Stimulated activated CD8-positive, alpha-beta memory T cell treated with anti-CD3 and anti-CD28 coated beads, Interleukin-15, amount 100 ng/mL, for 24 hours (primary cell): ENCODE measurements around the gene DLGAP4.
A peak's percentile ranks its signal among the peaks of the same experiment; 100 is the strongest.
"Not testable (repeated sequence)": the region's sequence is repeated elsewhere in the genome, so short reads cannot be mapped to it uniquely, and the experiment has no call there.

ENCODE experiments used
- DNase-seq: peaks from one replicate; pipeline ENCODE4 v3.0.0-alpha.2; 2020; ENCODE audit warnings: low read depth

Gene DLGAP4

DNA sequence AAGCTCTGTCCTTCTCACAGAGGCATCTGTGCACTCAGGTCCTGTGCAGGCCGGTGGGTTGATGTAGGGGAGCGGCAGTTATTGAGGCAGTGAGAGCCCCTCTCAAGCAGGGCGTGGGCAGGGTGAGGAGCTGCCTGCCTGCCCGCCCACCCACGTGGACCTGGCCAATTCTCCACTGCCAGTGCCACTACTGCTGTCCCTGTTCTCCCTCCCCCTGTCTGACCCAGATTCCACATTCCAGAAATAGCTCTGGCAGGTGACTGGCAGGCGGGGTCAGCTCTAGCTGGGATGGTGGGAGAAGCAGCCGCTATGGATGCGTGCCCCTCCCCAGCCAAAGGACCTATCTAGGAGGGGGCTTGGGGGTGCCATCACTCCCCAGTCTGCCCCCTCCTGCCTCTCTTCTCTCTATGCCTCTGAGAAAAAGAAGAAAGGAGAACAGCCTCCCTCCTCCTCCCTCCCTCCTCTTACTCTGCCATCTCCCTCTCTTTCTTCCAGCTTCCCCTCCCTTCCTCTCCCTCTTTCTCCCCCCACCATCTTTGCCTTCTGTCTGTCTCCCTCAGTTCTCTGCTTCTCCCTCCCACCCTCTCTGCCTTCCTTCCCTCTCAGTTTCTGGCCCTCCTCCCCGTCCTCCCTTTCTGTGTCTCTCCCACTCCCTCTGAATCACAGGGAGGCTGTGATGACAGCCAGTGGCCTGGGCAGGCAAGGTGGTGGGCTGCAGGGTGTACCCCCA lies 148.7 kb downstream of the DLGAP4 start:
- no peak for DNase-seq

DNA sequence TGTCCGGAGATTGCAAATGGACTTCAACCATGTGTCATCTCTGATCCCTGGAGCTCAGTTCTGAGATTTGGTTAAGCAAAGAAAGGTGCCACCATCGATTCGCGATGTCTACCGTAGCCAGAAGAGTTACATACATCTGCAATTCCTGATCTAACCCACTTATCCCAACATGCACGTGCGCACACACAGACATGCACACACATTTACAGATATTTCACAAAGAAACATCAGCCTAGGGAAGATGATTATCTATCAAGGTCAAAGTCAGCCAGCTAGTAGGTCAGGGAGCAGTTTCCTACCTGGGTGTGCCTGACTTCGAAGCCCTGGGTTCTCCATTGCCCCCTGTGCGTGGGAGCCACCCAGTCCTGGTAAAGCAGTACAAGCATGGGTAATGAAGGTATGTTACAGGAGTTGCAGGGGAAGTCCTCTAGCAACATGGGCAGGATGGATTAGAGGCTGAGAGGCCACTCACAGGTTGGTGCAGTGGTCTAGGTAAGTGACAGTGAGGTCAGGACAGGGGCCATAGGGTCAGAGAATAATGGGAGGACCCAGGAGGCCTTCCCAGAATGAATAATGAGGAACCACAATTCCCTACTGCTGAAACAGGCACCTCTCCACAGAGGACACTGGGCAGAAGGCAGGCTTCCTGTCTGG lies 150.0 kb downstream of the DLGAP4 start:
- DNase-seq, result no peak

DNA sequence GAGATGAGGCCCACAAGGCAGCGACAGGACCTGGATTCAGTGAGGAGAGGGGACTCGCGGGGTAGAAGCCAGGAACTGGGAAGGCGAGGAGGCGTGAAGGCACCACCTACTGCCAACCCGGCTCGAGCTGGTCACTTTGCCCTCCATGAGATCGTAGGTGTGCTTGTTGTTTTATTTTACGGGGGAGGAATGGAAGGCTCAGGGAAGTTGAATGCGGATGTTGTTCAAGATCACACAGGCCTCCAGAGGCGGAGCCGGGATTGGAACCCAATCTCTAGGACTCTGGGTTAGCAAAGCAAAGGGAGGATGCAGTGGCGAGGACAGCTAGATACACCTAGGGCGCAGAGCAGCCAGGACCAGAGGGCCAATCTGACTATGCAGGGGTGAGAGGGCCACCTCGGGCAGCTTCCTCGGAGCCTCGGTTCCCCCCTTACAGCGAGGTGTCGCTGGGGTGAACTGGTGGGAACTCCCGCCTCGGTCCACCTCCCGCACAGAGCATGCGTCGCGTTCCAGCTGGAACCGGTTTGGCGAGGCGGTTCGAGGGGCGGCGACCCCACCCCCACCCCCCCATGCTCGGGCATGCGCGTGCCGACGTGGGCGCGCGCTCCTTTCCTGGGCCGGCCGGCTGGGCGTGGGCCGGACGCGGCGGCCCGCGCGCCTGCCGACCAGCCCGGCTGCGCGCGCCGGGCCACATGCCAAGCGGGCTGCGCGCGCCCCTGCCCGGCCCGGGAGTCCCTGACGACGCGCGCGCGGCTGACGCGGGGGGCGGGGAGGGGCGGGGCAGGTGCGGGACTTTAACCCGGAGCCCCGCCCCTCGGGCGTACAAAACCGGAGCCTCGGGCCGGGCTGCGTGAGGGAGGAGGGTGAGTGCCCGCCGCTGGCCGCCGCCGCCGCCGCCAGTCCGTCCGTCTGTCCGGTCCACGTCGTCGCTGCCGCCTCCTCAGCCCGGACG lies 154.8 kb downstream of the DLGAP4 start:
- peak; percentile 73 for DNase-seq

DNA sequence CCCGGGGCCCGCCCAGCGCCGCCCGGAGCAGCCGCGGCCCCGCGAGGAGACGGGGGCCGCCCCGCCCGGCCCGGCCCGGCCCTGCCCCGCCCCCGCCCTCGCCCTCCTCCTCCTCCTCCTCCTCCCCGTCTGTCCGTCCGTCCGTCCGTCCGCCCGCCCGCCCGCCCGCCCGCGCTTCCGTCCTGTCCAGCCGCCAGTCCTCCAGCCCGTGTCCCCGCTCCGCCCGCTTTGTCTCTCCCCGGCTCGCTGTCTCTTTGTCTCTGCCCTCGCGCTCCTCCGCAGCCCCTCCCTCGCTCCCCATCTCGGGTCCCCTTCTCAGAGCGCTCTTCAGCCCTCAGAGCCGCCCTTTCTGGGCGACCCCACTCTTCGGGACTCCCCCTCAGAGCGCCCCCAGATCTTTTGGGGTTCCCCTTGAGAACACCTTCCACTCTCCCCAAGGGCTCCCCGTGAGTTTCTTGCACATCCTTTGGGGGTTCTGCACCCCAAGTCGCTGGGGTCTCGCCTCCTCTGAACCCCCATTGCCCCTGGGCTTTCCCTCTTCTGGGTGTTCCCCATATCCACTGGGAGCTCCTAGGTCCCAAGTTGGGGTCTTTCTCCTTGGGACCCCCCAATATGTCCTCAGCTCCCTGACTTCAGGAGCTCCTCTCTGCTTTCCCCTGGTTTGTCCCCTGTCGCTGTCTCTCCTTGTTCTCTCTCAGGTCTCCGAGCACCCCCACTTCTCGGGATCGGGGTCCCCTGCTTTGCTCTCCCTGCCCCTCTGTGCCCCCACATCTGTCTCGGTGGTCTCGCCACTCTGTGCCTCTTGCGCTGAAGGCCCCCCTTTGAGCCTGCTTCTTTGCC lies 155.7 kb downstream of the DLGAP4 start:
- no peak for DNase-seq

DNA sequence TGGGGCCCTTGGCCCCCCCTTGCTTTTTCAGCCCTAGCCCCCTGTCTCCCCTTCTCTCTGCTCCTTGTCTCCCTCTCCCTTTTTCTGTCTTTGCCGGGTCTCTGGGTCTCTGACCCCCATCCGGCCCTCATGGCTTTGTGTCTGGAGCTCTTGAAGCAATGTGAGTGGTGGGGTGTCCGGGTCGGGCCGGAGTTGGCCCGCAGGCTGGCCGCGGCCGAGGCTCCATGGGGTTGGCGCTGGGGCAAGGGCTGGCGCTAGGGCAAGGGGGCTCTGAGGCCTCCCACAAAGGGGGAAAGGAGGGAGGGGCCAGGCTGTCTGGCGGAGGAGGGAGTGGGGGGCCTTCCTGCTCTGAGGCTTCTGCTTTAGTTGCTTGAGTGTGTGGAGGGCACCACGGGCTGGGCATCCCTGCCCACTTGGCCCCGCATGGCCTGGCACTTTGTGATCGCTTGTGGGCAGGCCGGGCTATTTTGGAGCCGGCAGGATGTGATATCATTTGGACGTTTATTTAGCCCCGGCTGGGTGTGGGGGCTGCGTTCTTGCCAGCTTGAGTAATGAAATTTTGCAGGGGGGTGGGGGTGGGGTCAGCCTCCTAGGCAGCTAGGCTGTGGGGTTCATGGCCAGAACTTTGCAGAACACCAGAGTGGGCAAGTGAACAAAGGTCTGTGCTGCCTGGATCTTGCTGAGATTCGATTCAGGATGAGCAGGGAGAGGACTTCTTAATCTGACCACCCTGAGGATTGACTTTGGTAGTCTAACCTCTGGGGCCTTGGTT lies 156.5 kb downstream of the DLGAP4 start:
- no peak for DNase-seq

DNA sequence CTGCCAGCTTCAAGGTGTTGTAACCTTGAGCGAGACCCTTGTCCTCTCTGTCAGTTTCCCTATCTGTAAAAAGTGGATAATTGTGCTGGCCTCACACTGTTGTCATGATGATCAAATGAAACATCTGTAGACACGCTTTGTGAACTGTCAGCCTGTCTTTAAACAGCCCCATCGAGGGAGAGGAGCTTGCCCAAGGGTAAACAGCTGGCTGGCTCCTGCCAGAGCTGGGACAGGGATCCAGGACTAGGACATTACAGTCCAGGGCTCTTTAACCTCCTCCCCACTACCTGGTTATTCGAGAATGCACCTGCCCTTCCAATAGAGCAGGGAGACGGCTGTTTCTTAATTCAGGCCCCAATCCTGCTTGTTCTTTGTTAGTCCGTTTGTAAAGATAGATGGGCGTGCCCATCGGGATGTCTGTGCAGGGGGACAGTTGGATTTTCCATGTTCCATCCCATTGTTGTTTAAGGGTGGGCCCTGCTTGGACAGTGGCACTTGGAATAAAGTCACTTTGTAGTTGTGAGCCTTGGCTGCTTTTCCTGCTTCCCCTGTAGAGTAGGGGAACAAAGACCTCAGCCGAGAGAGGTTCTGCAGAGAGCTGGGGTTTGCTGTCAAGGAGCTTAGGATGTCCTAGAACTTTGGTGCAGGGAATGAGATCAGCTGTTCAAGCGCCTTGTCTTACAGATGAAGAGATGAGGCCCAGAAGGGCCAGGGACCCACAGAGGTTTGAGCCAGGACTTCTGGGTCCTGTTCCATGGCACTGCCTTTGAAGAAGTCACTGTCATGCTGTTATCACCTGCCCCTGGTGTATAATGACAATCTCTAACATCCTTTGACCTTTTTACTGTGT lies 157.3 kb downstream of the DLGAP4 start:
- DNase-seq, result no peak

DNA sequence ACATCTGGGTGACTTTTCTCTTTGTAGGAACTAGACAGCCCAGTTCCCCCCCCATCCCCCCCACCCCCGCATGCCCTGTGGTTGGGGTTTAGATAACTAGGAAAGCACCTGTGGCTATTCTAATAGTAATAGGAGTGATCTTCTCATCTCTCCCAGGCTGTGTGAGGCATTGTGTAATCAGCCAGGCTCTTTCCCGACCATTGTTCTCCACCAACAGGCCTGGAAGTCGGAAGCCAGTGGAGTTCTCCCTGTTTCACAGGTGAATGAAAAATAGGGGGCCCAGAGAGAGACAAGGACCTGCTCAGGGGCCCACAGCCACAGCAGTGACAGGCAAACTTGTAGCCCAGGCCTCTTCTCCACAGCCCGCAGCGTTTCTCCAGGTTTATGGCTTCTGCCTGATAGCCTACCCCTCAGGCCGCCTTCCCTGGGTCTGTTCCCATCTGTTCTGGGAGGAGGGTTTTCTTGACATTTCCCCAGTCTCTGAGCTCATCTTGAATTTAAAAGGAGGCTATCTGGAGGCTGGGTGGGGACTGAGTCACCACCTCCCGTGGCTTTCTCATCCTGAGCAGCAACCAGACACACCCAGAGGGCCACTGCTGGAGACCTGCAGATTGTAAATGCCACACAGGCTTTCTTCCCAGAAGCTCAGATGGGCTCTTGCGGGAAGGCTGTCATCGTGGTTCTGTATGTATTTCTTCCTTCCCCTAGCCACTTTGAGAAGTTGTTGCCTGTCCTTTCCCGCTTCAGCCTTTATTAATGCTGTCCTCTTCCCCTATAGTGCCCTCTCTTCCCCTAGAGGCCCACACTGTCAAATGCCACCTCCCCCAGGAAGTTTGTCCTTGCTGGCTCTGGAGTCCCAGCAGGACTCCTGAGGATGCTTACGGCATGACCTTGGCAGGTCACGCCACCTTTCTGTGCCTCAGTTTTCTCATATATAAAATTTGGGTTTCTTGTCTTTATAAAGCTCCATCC lies 159.3 kb downstream of the DLGAP4 start:
- no peak for DNase-seq

DNA sequence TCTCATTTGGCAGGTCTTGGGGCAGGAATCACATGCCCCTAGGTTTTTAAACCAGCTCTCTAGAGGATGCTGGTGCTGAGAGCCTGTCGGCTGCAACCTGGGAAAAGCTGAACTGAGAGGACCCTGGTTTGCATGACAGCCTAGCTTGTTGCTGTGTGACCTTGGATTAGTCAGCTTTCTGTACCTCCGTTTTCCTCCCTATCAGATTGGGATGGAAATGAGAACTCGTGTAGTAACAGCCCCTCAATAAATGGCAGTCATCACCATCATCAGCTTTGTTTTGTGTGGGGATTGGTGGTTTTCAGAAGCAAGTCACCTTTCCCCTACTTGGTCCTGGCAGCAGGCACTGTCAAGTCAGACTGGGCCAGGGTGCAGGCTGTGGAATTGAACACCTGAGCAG lies 159.9 kb downstream of the DLGAP4 start:
- no peak for DNase-seq

DNA sequence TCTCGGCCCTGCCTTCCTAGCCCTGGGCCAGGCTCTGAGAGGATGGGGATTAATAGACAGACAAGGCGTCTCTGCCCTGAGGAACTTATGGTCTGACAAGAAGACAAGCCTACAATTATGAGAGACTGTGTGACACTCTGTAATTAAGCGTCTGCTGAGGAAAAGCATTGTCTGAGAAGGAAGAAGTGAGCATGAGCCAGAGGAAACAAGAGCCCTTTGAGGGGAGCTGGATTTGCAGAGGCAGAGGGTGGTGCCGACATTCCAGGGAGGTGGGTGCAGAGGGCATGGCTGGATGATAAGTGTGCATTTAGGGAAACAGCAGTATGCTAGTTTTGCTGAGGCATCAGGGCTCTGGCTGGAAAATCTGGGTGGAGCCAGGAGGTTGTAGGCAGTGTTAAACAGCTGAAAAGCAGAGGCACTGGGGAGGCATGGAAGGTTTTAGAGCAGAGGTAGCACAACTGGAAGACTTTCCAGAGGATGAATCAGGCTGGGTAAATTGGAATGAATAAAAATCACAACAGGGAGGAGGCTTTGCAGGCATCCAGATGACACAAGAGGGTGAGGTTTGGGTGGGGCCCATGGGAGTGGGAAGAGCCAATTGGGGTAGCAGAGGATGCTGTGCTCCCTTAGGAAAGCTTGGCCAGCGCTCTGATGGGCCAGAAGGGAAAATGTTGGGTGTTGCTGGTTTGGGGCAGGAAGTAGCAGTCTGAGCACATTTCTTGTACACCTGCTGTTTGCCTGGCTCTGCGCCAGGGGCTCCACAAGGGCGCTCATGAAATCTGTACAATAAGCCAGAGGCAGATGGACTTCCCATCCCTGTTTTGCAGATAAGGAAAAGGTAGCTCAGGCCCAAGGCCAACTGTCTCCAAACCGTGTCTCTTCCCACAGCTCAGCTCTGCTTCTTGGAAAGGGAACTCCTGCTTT lies 161.2 kb downstream of the DLGAP4 start:
- DNase-seq, result no peak

DNA sequence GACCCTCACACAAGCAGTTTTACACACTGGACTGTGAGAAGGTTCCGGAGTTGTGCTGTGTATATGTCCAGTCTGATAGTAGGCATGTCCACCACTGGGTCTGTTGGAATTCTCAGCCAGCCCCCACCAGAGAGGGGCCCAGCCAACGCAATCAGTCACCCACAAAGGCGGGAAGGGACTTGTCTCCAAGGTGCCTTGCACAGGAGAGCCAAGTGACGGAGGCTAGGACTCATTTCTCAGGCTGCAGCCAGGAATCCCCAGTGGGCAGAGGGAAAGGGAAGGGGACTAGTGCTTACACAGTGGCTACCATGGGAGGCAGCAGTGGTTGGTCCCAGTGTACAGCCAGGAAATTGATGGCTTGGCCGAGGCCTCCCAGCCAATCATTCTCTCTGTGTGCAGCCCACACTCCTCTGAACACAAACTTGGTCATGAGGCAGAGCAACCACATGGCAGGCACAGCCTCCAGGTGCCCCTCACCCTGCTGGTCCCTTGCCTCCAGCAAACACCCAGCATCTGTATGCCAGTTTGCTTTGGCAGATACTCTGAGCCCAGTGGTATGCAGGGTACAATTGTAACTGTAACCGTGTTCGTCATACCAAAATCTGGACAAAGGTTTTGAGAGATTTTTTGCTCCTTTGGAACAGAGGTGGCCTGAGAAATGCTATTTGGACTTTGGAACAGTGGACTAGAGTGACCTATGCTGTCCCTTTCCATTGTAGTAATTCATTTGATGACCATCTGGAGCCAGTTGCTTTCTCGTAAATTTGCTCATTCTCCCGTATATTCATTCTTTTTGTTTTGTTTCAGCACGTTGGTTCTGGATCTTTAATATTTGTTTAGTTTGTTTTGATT lies 162.2 kb downstream of the DLGAP4 start:
- DNase-seq, result no peak

DNA sequence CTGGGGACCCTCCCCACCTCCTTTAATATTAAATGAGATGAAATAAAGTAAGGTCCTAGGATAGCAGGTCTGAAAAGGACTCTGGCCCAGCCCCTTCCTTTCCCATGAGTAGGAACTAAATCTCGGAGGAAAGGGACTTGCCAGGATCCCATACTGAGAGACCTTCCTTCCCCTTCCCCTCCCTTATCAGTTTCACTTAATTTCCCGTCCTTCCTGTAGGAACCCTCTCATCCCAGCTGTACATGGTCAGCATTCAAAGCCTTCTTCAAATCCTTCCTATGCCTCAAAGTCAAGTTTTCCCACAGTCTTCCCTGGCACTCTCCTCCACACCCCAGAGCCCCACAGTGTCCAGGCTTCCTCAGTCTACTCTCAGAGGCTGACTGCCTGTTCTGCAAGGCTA lies 163.8 kb downstream of the DLGAP4 start:
- no peak for DNase-seq

DNA sequence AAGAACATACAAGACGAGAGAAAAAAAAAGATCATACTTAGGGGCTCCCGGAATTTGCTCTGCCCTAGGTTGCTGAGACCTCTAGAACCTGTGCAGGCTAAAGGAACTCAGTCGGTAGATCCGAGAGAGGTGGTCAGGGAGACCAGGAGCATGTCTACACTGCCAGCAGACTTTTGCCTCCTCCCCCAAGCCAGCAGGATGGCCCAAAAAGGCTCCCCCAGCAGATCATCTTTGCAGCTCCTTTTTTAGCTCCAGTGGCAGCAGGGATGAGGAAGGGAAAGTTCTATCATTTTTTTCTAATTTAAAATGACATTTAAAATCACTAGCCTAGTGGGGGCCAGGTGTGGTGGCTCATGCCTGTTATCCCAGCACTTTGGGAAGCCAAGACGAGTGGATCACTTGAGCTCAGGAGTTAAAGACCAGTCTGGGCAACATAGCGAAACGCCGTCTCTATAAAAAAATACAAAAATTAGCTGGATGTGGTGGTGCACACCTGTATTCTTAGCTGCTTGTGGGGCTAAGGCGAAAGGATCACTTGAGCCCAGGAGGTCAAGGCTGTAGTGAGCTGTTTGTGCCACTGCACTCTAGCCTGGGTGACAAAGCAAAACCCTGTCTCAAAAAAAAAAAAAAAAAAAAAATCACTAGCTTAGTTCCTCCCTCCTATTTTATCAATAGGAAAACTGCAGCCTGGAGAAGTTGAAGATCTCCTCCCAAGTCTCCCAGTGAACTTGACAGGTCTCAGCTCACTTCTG lies 165.9 kb downstream of the DLGAP4 start:
- DNase-seq, result no peak

DNA sequence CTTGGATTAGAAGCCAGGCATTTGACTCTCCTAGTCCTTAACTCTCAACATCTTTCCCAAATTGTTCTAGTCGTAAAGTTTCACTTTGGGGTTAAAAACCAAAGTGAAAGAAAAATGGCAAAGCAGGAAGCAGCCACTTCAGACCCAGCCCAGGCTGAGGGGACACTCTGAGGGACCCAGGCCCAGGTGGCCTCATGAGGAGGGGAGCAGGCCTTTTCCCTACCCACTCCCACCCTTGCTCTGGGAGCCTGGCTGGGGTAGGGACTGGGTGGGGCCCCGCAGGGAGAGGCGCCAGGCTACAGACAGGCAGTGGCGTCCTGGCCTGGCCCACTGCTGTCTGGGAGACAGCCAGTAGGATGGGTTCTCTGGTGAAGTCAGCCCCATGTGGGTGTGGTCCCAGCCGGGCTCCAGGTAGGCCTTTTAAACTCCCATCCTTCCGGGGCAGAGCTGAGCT lies 166.5 kb downstream of the DLGAP4 start:
- no peak for DNase-seq

DNA sequence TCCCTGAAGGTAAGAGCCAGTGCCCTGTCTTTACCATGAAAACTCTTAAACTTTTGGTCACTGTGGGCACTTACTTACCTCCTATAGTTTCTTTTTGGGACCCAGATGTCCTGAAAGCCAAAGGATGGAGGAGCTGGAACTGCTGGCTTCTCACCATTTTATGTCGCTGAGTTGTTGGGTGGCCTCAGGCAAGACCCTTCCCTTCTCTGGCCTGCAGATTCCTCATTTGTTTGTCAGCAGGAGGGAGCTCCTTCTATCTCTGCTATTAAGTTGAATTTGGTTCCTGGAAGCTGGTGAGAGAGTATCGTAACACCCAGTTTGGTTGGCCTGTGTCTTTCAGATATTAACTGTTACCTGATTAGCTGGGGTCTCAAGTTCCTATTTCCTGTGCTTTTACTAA lies 167.0 kb downstream of the DLGAP4 start:
- DNase-seq, result no peak

DNA sequence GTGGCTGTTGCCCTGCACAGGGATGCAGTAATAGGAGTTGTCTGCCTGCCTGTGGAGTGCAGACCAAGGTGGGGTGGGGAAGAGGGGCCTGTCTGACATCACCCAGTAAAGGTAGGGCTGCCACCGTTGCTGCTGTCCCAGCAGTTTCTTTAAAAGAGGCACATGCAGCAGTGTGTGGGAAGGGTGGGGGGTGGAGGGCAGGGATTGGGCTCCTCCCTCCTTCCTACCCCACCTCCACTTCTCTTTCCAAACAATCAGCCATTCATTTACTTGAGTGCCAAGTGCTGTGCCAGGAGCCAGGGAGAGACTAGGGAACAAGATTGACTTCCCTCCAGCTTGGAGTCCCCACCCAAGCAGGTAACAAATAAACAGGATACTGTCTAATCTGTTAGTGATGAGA lies 168.4 kb downstream of the DLGAP4 start:
- DNase-seq, result no peak

DNA sequence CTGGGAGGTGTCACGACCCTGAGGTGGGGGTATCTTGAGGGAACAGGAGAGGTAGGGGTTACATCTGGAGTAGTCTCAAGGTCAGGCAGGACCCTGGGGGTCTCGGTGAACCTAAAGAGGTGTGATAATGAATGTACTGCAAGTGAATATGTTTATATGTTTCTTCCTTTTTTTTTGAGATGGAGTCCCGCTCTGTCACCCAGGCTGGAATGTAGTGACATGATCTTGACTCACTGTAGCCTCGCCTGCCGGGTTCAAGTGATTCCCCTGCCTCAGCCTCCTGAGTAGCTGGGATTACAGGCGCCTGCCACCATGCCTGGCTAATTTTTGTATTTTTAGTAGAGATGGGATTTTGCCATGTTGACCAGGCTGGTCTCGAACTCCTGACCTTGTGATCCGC lies 168.9 kb downstream of the DLGAP4 start:
- not testable (repeated sequence) for DNase-seq
